IPS-11a (cell line): ENCODE results near the gene NCKAP5.

Experiments
- H3K4me3 ChIP-seq: one replicate; pipeline ENCODE4 v1.5.1; 2013; ENCODE audit warnings: low read depth, low read length, control low read depth

The NCKAP5 gene

GRCh38 chr2:133123393-133123792 is 444.9 kb downstream of the NCKAP5 start:
- no peak overlapping the region for H3K4me3 ChIP-seq

- H3K4me3 ChIP-seq = no peak overlapping the region
Measured at GRCh38 chr2:133122529-133122928, 445.7 kb downstream of the NCKAP5 start.

- H3K4me3 ChIP-seq = no peak overlapping the region
Measured at GRCh38 chr2:133120310-133120709, 448.0 kb downstream of the NCKAP5 start.

- H3K4me3 ChIP-seq = no peak overlapping the region
Measured at GRCh38 chr2:133110201-133110600, 458.1 kb downstream of the NCKAP5 start.

- H3K4me3 ChIP-seq = no peak overlapping the region
Measured at GRCh38 chr2:133109772-133110171, 458.5 kb downstream of the NCKAP5 start.

GRCh38 chr2:133107058-133107815 is 461.0 kb downstream of the NCKAP5 start:
- no peak overlapping the region for H3K4me3 ChIP-seq

GRCh38 chr2:133104871-133105270 is 463.4 kb downstream of the NCKAP5 start:
- H3K4me3 ChIP-seq = no peak overlapping the region

- no peak overlapping the region for H3K4me3 ChIP-seq
Measured at GRCh38 chr2:133098787-133099186, 469.5 kb downstream of the NCKAP5 start.

- no peak overlapping the region for H3K4me3 ChIP-seq
Measured at GRCh38 chr2:133097666-133098065, 470.6 kb downstream of the NCKAP5 start.

GRCh38 chr2:133092571-133092970 is 475.7 kb downstream of the NCKAP5 start:
- no peak overlapping the region for H3K4me3 ChIP-seq

GRCh38 chr2:133090358-133090757 is 477.9 kb downstream of the NCKAP5 start:
- no peak overlapping the region for H3K4me3 ChIP-seq

GRCh38 chr2:133086176-133086575 is 482.1 kb downstream of the NCKAP5 start:
- no peak overlapping the region for H3K4me3 ChIP-seq

GRCh38 chr2:133085646-133086045 is 482.6 kb downstream of the NCKAP5 start:
- H3K4me3 ChIP-seq = no peak overlapping the region

GRCh38 chr2:133082034-133082433 is 486.2 kb downstream of the NCKAP5 start:
- no peak overlapping the region for H3K4me3 ChIP-seq

- no peak overlapping the region for H3K4me3 ChIP-seq
Measured at GRCh38 chr2:133080822-133081221, 487.4 kb downstream of the NCKAP5 start.

GRCh38 chr2:133078667-133079411 is 489.4 kb downstream of the NCKAP5 start:
- no peak overlapping the region for H3K4me3 ChIP-seq

GRCh38 chr2:133077269-133077822 is 490.9 kb downstream of the NCKAP5 start:
- no peak overlapping the region for H3K4me3 ChIP-seq

- no peak overlapping the region for H3K4me3 ChIP-seq
Measured at GRCh38 chr2:133072837-133073694, 495.2 kb downstream of the NCKAP5 start.

- no peak overlapping the region for H3K4me3 ChIP-seq
Measured at GRCh38 chr2:133063775-133064174, 504.5 kb downstream of the NCKAP5 start.

- no peak overlapping the region for H3K4me3 ChIP-seq
Measured at GRCh38 chr2:133062931-133063665, 505.2 kb downstream of the NCKAP5 start.
